KMS-11 (cell line): ENCODE data around the gene VDR.

Experiments used
- H2AFZ ChIP-seq: fragments of 200-600 bp; sonication (generic); 2 replicates; pipeline ENCODE4 v1.6.1; 2016; ENCODE audit warnings: antibody characterized with exemption, mixed run types, low read depth
- H3K27ac ChIP-seq: fragments of 200-600 bp; sonication (generic); 2 replicates; pipeline ENCODE4 v1.6.1; 2016; ENCODE audit warnings: mild to moderate bottlenecking, mixed run types
- H3K27me3 ChIP-seq: fragments of 200-600 bp; sonication (generic); 2 replicates; pipeline ENCODE4 v1.6.1; 2017; ENCODE audit warnings: mild to moderate bottlenecking, low read depth, mixed run types, moderate library complexity; ENCODE audit not compliant: insufficient read depth
- H3K36me3 ChIP-seq: fragments of 200-600 bp; sonication (generic); 2 replicates; pipeline ENCODE4 v1.6.1; 2017; ENCODE audit warnings: mild to moderate bottlenecking, mixed run types; ENCODE audit not compliant: insufficient read depth
- H3K4me1 ChIP-seq: fragments of 200-600 bp; sonication (generic); 2 replicates; pipeline ENCODE4 v1.6.1; 2016; ENCODE audit warnings: mild to moderate bottlenecking, low read depth, mixed run types; ENCODE audit not compliant: poor library complexity, severe bottlenecking
- H3K4me2 ChIP-seq: fragments of 200-600 bp; sonication (generic); 2 replicates; pipeline ENCODE4 v1.7.0; 2016; ENCODE audit warnings: mild to moderate bottlenecking, mixed run types
- H3K4me3 ChIP-seq: fragments of 200-600 bp; sonication (generic); IDR thresholded peaks from 2 replicates; pipeline ENCODE4 v1.6.1; 2017; ENCODE audit warnings: low read depth, low read length, mixed read lengths; ENCODE audit not compliant: insufficient read depth
- H3K79me2 ChIP-seq: fragments of 200-600 bp; sonication (generic); 2 replicates; pipeline ENCODE4 v1.6.1; 2016; ENCODE audit warnings: low read depth, mixed run types; ENCODE audit not compliant: insufficient read depth
- H3K9ac ChIP-seq: fragments of 200-600 bp; sonication (generic); 2 replicates; pipeline ENCODE4 v1.6.1; 2016; ENCODE audit warnings: mild to moderate bottlenecking, mixed run types
- H4K20me1 ChIP-seq: fragments of 200-600 bp; sonication (generic); 2 replicates; pipeline ENCODE4 v1.6.1; 2016; ENCODE audit warnings: mild to moderate bottlenecking, mixed run types; ENCODE audit not compliant: insufficient read depth
- TF ChIP-seq, protein P1 (sequence below): fragments of 200-600 bp; sonication (generic); conservative IDR thresholded peaks from 2 replicates; pipeline ENCODE4 v1.6.1; 2017; ENCODE audit warnings: low read depth, mild to moderate bottlenecking, antibody characterized with exemption, low read length, moderate library complexity, mixed read lengths

Gene VDR

DNA sequence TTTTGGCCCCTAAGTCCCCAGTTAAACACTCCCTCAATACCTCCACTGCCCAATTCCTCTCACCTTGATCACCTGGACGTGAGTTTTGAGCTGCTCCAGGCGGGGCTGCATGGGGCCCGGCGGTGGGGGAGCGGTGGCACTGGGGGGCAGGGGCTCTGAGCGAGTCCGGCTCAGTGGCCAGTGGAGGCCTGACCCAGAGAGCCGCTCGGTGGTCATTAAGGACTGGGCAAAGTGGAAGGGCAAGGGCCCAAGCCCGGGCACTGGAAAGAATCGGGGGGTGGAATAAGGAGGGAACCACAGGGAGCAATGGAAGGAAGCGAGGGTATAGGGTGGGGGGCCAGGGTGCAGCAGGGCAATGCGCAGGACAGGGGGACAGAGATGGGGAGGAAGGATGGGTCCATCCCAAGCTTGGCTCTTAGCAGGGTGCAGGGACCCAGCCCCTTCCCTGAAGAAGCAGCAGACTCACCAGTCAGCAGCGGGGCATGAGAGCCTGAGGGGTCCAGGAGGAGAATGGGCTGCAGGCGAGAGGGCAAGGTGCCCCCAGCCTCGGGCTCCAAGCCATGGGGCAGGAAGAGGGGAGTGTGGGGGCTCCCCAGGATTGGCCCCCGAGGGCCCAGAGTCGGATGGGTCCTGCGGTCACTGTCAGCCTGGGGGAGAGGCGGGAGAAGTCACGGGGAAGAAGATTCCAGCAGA is 109.5 kb downstream of the VDR start:
- no peaks in the 10 kb centered on the region for H4K20me1 ChIP-seq
- H3K79me2 ChIP-seq, result peaks cover under 1% of the 10 kb centered on the region; the same call in 1 of the 2 replicates
- H3K36me3 ChIP-seq, result no peaks in the 10 kb centered on the region
- H3K27me3 ChIP-seq, result no peaks in the 10 kb centered on the region
- H3K4me2 ChIP-seq, result no peak overlapping the region
- no peak overlapping the region for H3K4me3 ChIP-seq
- no peak overlapping the region for H3K27ac ChIP-seq
- H3K4me1 ChIP-seq, result no peaks in the 10 kb centered on the region
- TF ChIP-seq, protein P1, sequence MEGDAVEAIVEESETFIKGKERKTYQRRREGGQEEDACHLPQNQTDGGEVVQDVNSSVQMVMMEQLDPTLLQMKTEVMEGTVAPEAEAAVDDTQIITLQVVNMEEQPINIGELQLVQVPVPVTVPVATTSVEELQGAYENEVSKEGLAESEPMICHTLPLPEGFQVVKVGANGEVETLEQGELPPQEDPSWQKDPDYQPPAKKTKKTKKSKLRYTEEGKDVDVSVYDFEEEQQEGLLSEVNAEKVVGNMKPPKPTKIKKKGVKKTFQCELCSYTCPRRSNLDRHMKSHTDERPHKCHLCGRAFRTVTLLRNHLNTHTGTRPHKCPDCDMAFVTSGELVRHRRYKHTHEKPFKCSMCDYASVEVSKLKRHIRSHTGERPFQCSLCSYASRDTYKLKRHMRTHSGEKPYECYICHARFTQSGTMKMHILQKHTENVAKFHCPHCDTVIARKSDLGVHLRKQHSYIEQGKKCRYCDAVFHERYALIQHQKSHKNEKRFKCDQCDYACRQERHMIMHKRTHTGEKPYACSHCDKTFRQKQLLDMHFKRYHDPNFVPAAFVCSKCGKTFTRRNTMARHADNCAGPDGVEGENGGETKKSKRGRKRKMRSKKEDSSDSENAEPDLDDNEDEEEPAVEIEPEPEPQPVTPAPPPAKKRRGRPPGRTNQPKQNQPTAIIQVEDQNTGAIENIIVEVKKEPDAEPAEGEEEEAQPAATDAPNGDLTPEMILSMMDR, result no peak
- H3K9ac ChIP-seq, result no peak overlapping the region
- no peak overlapping the region for H2AFZ ChIP-seq

DNA sequence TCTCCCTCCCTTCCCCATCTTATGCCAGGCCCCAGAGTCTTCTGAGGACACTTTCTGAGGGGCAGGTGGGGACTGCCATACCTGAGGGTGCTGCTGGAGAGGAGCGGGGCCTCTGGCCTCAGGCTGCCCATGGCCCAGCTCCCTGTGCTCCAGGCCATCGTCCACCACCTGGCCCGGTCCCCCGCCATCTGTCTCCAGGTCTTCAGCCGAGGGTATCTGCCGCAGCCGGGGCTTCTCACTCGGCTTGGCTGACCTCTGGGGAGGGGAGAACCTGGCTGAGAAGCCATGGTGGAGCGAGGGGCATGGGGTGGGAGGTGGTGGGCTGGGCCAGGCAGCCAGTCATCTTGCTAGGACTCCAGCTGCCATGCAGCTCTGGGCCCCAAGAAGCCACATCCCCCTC is 110.1 kb downstream of the VDR start:
- no peaks in the 10 kb centered on the region for H3K36me3 ChIP-seq
- H2AFZ ChIP-seq, result no peak overlapping the region
- H3K79me2 ChIP-seq, result no peaks in the 10 kb centered on the region; the same call in 1 of the 2 replicates
- H3K4me1 ChIP-seq, result no peaks in the 10 kb centered on the region
- H3K27me3 ChIP-seq, result no peaks in the 10 kb centered on the region
- H3K4me2 ChIP-seq, result no peak overlapping the region
- H3K9ac ChIP-seq, result no peak overlapping the region
- TF ChIP-seq, protein P1, result no peak
- H3K4me3 ChIP-seq, result no peak overlapping the region
- H4K20me1 ChIP-seq, result no peaks in the 10 kb centered on the region
- H3K27ac ChIP-seq, result no peak overlapping the region

DNA sequence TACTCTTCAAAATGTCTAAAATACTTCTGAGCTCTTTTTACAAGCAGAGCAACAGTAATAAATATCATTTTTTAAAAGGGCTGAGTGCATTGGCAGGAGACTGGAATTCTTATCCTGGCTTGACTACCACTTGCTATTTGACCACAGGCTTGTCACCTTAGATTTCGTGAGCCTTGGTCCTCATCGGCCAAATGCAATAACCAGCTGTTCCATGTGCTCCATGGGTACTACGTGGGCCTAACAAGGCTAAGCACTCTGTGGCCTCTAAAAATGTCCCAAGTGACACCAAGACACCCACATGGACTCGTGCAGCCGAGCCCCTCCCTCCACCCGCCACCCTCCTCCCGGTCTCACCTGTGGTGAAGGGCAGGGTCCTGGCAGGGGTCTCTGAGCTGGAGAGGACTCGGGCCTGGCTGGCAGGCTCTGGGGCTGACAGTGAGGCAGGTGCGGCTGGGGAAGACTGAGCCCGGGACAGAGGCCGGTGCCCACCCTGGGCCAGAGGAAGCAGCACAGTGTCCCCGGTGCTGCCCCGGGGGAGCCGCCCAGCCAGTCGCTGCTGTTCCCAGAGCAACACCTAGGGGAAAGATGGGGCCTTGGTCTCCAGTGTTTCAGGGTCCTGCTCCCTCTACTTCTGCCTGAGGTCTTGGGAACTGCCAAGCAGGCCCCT is 111.6 kb downstream of the VDR start:
- H3K4me2 ChIP-seq, result no peak overlapping the region
- H3K27me3 ChIP-seq, result no peaks in the 10 kb centered on the region
- no peak overlapping the region for H3K4me3 ChIP-seq
- H2AFZ ChIP-seq, result no peak overlapping the region
- TF ChIP-seq, protein P1, result no peak
- H3K27ac ChIP-seq, result no peak overlapping the region
- no peaks in the 10 kb centered on the region; the same call in 1 of the 2 replicates for H3K36me3 ChIP-seq
- no peaks in the 10 kb centered on the region for H3K79me2 ChIP-seq
- no peaks in the 10 kb centered on the region for H4K20me1 ChIP-seq
- no peaks in the 10 kb centered on the region for H3K4me1 ChIP-seq
- H3K9ac ChIP-seq, result no peak overlapping the region

DNA sequence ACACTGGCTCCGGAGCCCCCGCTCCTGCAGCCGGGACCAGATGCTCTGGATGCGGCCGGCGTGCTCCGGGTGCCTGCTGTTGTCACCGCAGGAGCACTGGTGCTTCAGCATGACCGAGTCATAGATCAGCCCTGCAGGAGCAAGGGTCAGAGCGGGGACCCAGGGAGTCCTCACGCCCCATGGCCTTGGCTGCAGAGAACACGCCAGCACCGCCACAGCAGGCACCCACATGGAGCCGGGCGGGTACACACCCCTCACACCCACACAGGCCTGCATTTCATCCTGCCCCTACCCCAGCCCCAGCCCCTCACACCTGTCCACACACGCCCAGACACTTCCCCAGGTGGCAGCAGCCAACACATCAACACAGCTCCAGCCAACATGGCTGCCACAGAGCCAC is 112.9 kb downstream of the VDR start:
- H3K27ac ChIP-seq, result no peak overlapping the region
- no peak overlapping the region for H3K9ac ChIP-seq
- H3K4me2 ChIP-seq, result no peak overlapping the region
- no peak overlapping the region for H3K4me3 ChIP-seq
- no peaks in the 10 kb centered on the region for H3K79me2 ChIP-seq
- TF ChIP-seq, protein P1, result no peak
- H2AFZ ChIP-seq, result no peak overlapping the region
- H3K4me1 ChIP-seq, result no peaks in the 10 kb centered on the region
- H3K36me3 ChIP-seq, result no peaks in the 10 kb centered on the region; the same call in 1 of the 2 replicates
- H3K27me3 ChIP-seq, result no peaks in the 10 kb centered on the region
- no peaks in the 10 kb centered on the region for H4K20me1 ChIP-seq
